ENCODE data around the gene CLSTN3. TPM values are rescaled to one million over a fixed set of nuclear protein-coding genes. Genes with fewer than 3 reads are reported as not detected.

Gene CLSTN3
- total and polyA plus RNA-seq, 2 of the 13 experiments (the other 11 are each of a cell fraction or from before 2014, with no cell fraction given), result 26.2 to 94.1 TPM

- TF ChIP-seq DRAP1 (CRISPR knock-in tag; IDR thresholded peaks at IDR 0.05), result peak; percentile 47; the same call in 1 of the 2 replicates
- no peak for TF ChIP-seq RBM22 (optimal IDR thresholded peaks at IDR 0.05; ENCODE audit: low read length)
- TF ChIP-seq HOXA3 (CRISPR knock-in tag; IDR thresholded peaks at IDR 0.05), result peak; percentile 78
- TF ChIP-seq NKX3-1 (CRISPR knock-in tag; IDR thresholded peaks at IDR 0.05), result 0 out of 2 replicates have a peak, but pooled peaks have one; percentile 39
- no peak for TF ChIP-seq MLLT10 (CRISPR knock-in tag; IDR thresholded peaks at IDR 0.05)
- TF ChIP-seq ELF3 (CRISPR knock-in tag; IDR thresholded peaks at IDR 0.05), result peak; percentile 58
- peak; percentile 18; the same call in 1 of the 2 replicates for TF ChIP-seq PHF20 (CRISPR knock-in tag; IDR thresholded peaks at IDR 0.05)
- TF ChIP-seq RFXAP (CRISPR knock-in tag; IDR thresholded peaks at IDR 0.05; ENCODE audit: borderline replicate concordance), result peak; percentile 43; the same call in 1 of the 2 replicates
- no peak for TF ChIP-seq MATR3 (CRISPR knock-in tag; IDR thresholded peaks at IDR 0.05)
- TF ChIP-seq FOXO4 (CRISPR knock-in tag; conservative IDR thresholded peaks at IDR 0.05), result no peak
- TF ChIP-seq E2F5 (CRISPR knock-in tag; conservative IDR thresholded peaks at IDR 0.05), result peak; percentile 23; the same call in 1 of the 2 replicates
- peak; percentile 71; the same call in 1 of the 2 replicates for TF ChIP-seq GTF3A (CRISPR knock-in tag; conservative IDR thresholded peaks at IDR 0.05)
- peak; percentile 22; the same call in 1 of the 2 replicates for TF ChIP-seq ZNF230 (CRISPR knock-in tag; IDR thresholded peaks at IDR 0.05)
- TF ChIP-seq PLRG1 (conservative IDR thresholded peaks at IDR 0.05), result no peak
- TF ChIP-seq STAT5B (CRISPR knock-in tag; IDR thresholded peaks at IDR 0.05), result no peak
- TF ChIP-seq ZNF274 (CRISPR knock-in tag; IDR thresholded peaks at IDR 0.05), result 0 out of 2 replicates have a peak, but pooled peaks have one; percentile 58
- TF ChIP-seq ZNF264 (CRISPR knock-in tag; IDR thresholded peaks at IDR 0.05), result peak; percentile 50; the same call in 1 of the 2 replicates
- TF ChIP-seq NFE2L2 (IDR thresholded peaks at IDR 0.05; ENCODE audit: low read length), result no peak
- peak; percentile 74; the same call in 1 of the 2 replicates for TF ChIP-seq MXD3 (CRISPR knock-in tag; IDR thresholded peaks at IDR 0.05)
- TF ChIP-seq SRSF1 (optimal IDR thresholded peaks at IDR 0.05; ENCODE audit: low read depth, low read length), result peak; percentile 69
- TF ChIP-seq ZNF687 (CRISPR knock-in tag; IDR thresholded peaks at IDR 0.05), result peak; percentile 92
- no peak for TF ChIP-seq ZNF33A (CRISPR knock-in tag; IDR thresholded peaks at IDR 0.05; ENCODE audit: borderline replicate concordance)
- TF ChIP-seq SALL2 (CRISPR knock-in tag; IDR thresholded peaks at IDR 0.05), result peak; percentile 59; the same call in 1 of the 2 replicates
- TF ChIP-seq SPEN (CRISPR knock-in tag; IDR thresholded peaks at IDR 0.05; ENCODE audit: low read depth), result peak; percentile 70
Measured at GRCh38 chr12:7108003-7108795, 22.0 kb upstream of the CLSTN3 start (continued).

Data from HepG2 (cell line).